Adrenal gland (tissue), 5 donors: ENCODE results near the gene TNRC6B.

Experiments used
- CTCF ChIP-seq, 6 experiments: fragments of 450-650 bp in 4 of 6; fragments of 200-600 bp in 2 of 6; sonication (generic) in 1 of 6; IDR thresholded peaks; 1 replicate in 5 of 6; 2 replicates in 1 of 6; pipeline versions ENCODE4 v1.5.1 to v1.8.0; 2016 to 2021; ENCODE audit warnings: antibody characterized with exemption in 6 of 6, mild to moderate bottlenecking in 2 of 6, moderate library complexity in 1 of 6
- POLR2A ChIP-seq, 2 donors: fragments of 450-650 bp; IDR thresholded peaks; one replicate each; pipeline ENCODE4 v1.6.1; 2017; ENCODE audit warnings: antibody characterized with exemption in 2 of 2, mild to moderate bottlenecking in 2 of 2, moderate library complexity in 1 of 2
- donor health status: DM: no; HTN: no; CAD: no.

- TF ChIP-seq CTCF (IDR thresholded peaks at IDR 0.05) (no peak), POLR2A (IDR thresholded peaks at IDR 0.05) (no peak)
Observed at GRCh38 chr22:40347300-40347699, 169.6 kb downstream of the TNRC6B start.
